HG02852 (cell line): ENCODE measurements around the gene HSPA9.
"Not testable (repeated sequence)": the region's sequence is repeated elsewhere in the genome, so short reads cannot be mapped to it uniquely, and the experiment has no call there.

Source experiments
- ATAC-seq: cut with Tn5 transposase; IDR thresholded peaks from one replicate; pipeline ENCODE4 v1.9.1; 2021; ENCODE audit warnings: mild to moderate bottlenecking, moderate library complexity; ENCODE audit not compliant: unreplicated experiment

Gene HSPA9

GRCh38 chr5:138536215-138536614, 39.0 kb downstream of the HSPA9 start:
- no peak for ATAC-seq

GRCh38 chr5:138533973-138534941, 40.9 kb downstream of the HSPA9 start:
- no peak for ATAC-seq

GRCh38 chr5:138529812-138530211, 45.4 kb downstream of the HSPA9 start:
- ATAC-seq: no peak

DNA sequence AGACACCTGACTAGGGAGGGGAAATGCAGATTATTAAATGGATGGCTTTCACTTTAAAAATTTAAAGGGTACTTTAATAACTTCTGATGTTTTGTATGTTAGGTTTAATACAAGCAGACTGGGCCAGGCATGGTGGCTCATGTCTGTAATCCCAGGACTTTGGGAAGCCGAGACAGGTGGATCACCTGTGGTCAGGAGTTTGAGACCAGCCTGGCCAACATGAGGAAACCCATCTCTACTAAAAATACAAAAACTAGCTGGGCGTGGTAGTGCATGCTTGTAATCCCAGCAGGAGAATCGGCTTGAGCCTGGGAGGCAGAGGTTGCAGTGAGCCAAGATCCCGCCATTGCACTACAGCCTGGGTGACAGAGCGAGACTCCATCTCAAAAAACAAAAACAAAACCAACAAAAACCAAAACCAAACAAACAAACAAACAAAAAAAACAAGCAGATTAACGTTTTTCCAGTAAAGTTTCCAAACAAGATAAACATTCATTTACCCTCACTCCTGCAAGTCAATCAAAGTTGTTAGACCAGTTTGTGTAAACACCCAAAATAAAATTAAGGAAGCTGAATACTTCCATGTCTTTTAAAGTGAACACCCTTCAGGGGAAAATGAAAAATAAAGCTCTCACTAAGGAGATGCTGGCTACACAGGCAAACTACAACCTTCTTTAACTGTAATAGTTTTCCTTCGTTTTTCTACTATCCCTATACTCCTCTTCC, 46.3 kb downstream of the HSPA9 start:
- ATAC-seq: no peak

DNA sequence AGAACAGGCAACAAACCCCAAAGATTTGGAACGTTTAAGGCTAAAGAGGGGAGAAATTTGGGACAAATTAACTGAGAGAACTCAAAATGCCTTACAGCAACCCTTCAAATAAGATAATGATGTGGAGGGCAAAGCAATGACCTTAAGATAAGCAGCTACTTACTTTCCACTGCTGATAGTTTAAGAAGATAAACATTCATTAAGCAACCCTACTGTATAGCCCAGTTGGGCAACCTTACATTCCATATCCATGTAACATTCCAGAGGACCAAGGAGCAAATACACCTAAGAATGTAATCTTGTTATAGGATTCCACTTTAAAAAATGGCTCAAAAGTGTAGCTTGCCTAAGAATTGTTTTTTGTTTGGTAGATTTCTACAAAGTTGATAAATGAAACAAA, 47.0 kb downstream of the HSPA9 start:
- ATAC-seq: no peak

- no peak for ATAC-seq
Observed at GRCh38 chr5:138527170-138527569, 48.0 kb downstream of the HSPA9 start.

DNA sequence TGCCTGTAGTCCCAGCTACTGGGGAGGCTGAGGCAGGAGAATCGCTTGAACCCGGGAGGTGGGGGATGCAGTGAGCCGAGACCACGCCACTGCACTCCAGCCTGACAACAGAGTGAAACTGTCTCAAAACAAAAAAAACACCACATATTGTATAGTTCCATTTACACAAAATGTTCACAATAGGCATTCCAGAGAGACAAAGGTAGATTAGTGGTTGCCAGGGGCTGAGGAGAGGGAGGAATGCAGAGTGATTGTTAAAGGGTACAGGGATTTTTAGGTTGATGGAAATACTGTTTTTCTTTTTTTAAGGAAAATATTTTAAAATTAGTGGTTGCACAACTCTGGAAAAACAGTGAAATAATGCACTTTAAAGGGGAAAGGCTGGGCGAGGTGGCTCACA, 51.8 kb downstream of the HSPA9 start:
- no peak for ATAC-seq

DNA sequence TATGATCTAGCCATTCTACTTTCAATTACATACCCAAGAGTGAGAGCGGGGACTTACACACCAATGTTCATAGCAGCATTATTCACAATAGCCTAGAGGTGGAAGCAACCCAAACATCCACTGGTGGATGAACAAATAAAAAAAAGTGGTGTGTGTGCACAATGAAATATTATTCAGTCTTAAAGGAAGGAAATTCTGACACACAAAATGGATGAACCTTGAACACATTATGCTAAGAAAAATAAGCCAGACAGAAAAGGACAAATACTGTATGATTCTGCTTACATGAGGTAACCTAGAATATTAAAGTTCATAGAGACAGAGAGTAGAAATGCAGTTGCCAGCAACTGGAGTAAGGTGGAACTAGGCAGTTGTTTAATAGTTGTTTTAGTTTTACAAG, 54.2 kb downstream of the HSPA9 start:
- ATAC-seq: no peak

GRCh38 chr5:138517437-138517836, 57.8 kb downstream of the HSPA9 start:
- no peak for ATAC-seq

DNA sequence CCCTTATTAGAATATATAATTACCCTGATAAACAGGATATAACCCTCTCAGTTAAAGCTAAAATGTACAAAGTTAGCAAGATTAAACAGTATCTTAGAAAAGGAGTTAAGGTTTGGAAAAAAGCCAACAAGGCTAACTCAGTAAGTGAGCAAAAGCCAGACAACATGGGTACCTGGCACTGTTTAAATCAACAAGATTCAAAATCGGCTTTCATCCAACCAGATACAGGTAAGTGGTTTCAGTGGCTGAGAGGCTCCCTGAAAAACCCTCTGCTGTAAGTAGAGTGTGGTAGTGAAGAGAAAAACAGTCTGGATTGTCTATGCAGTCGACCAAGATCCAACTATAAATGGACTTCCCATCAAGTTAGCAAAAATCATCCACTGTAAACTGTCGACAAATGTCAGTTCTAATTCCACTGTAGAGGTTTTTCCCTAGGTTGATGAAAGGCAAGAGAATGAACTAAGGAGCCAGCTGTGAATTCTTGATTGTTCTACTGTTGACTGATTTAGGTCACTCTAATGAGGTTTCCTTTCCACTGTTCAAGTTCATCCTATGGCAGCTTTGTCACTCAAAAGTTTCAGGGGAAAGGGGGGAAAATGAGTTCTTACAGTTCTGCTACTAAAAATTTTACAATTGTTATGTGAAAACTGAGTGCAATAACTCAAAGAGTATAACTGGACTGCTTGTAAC, 59.5 kb downstream of the HSPA9 start:
- no peak for ATAC-seq

GRCh38 chr5:138514021-138514420, 61.2 kb downstream of the HSPA9 start:
- ATAC-seq: no peak

DNA sequence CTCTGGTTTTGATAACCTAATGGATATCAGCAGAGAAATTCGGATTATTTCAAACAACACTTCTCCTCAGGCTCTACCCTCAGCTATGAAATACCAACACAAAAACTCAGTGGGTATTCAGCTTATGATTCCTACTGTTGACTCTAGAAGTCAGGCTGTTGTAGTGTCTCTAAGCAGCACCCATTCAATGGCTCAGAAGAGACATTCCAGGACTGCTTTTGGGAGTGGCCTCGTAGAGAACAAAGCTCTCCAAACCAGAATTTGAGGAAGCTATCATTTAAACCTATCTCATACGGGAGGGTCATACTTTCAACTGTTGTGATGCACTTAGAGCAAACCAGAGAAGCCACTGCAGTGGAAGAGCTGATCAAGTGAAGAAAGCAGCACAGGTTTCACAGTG, 66.2 kb downstream of the HSPA9 start:
- no peak for ATAC-seq

GRCh38 chr5:138507485-138507884, 67.7 kb downstream of the HSPA9 start:
- not testable (repeated sequence) for ATAC-seq

GRCh38 chr5:138506370-138507306, 68.6 kb downstream of the HSPA9 start:
- ATAC-seq: no peak

GRCh38 chr5:138504799-138505198, 70.4 kb downstream of the HSPA9 start:
- no peak for ATAC-seq
